ENCODE data around the gene AADAC. TPM values are rescaled to one million over a fixed set of nuclear protein-coding genes. Genes with fewer than 3 reads are reported as not detected.

The AADAC gene
- total and polyA plus RNA-seq, 9 donors = 0.21 to 40.6 (median 0.38) TPM; not detected in 5

DNA sequence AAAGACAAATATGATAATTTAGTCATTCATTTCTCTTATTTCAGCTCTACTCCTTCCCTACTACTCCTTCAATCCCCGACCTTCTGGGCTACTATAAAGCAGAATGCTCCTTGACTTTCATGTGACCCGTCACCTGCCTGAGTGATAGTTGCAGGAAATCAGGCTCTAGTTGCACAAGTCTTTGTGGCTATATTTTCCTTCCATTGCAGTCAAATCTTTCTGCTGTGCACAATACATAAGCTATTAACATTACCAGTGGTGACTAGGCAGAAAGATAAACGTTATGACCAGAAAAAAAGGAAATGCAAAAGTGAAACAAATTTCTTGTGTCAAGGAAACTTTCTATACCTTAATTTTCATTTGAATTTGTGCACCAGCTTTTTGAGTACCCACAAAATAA, 61.8 kb downstream of the AADAC start:
- H3K4me3 ChIP-seq = no peak overlapping the region
- no peak for DNase-seq

GRCh38 chr3:151877269-151877668, 63.4 kb downstream of the AADAC start:
- no peaks in the 10 kb centered on the region for H3K4me1 ChIP-seq (ENCODE audit: insufficient read depth)
- H3K9me3 ChIP-seq = no peaks in the 10 kb centered on the region
- intact Hi-C loops (cut with DNase I) = no loop called here
- TF ChIP-seq, protein P1, sequence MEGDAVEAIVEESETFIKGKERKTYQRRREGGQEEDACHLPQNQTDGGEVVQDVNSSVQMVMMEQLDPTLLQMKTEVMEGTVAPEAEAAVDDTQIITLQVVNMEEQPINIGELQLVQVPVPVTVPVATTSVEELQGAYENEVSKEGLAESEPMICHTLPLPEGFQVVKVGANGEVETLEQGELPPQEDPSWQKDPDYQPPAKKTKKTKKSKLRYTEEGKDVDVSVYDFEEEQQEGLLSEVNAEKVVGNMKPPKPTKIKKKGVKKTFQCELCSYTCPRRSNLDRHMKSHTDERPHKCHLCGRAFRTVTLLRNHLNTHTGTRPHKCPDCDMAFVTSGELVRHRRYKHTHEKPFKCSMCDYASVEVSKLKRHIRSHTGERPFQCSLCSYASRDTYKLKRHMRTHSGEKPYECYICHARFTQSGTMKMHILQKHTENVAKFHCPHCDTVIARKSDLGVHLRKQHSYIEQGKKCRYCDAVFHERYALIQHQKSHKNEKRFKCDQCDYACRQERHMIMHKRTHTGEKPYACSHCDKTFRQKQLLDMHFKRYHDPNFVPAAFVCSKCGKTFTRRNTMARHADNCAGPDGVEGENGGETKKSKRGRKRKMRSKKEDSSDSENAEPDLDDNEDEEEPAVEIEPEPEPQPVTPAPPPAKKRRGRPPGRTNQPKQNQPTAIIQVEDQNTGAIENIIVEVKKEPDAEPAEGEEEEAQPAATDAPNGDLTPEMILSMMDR (IDR thresholded peaks at IDR 0.05) = no peak
- no peak for TF ChIP-seq POLR2A (IDR thresholded peaks at IDR 0.05)
- H3K27me3 ChIP-seq = no peaks in the 10 kb centered on the region
- H3K4me3 ChIP-seq = no peak overlapping the region
- DNase-seq = no peak
- 91 to 92% (median 91%) methylated on average over 2 of the region's 2 CpGs for WGBS, 3 donors
- H3K27ac ChIP-seq = no peak overlapping the region
- no peaks in the 10 kb centered on the region for H3K36me3 ChIP-seq

More for the DNA sequence above, 61.8 kb downstream of the AADAC start:
- 77 to 82% (median 80%) methylated on average over 3 of the region's 3 CpGs for WGBS, 3 donors
- Histone ChIP-seq H3K9me3 (no peaks in the 10 kb centered on the region), H3K27ac (no peak overlapping the region), H3K4me1 (ENCODE audit: insufficient read depth) (no peaks in the 10 kb centered on the region), H3K27me3 (no peaks in the 10 kb centered on the region), H3K36me3 (no peaks in the 10 kb centered on the region)
- intact Hi-C loops (cut with DNase I) = no loop called here
- TF ChIP-seq, protein P1 (IDR thresholded peaks at IDR 0.05) = no peak
- TF ChIP-seq EP300 (IDR thresholded peaks at IDR 0.05) (no peak), POLR2A (IDR thresholded peaks at IDR 0.05) (no peak)

Other genes starting within 250 kb of the AADAC start
- gene AADACL2, start 80.2 kb upstream of the AADAC start, total RNA-seq = 1 to 10 TPM in 1 of 7 donors, not detected in 6; 2.8 TPM
- under 1 TPM in 1 of 2 donors, not detected in 1; 0.30 TPM for gene AADACL2, start 80.2 kb upstream of the AADAC start, polyA plus RNA-seq
- gene SUCNR1, start 59.5 kb downstream of the AADAC start, total RNA-seq = under 1 TPM in 5 of 7 donors, not detected in 2; 0.05 to 0.50 (median 0.23) TPM
- under 1 TPM; 0.04 to 0.53 TPM for gene SUCNR1, start 59.5 kb downstream of the AADAC start, polyA plus RNA-seq